ENCODE results near the gene HRH1. TPM values are rescaled to one million over a fixed set of nuclear protein-coding genes. Genes with fewer than 3 reads are reported as not detected.

The HRH1 gene
- total RNA-seq, 6 experiments from 2014 or later: 0.14 to 0.66 (median 0.41) TPM; not detected in 2

- H3K27me3 ChIP-seq: no peaks in the 10 kb centered on the region
- no peak for DNase-seq
- no peaks in the 10 kb centered on the region for H3K9me3 ChIP-seq
- no peaks in the 10 kb centered on the region for H3K36me3 ChIP-seq
- no peak overlapping the region for H3K27ac ChIP-seq
- intact Hi-C loops (cut with DNase I): no loop called here
- 84% methylated on average over 4 of the region's 11 CpGs for WGBS (ENCODE audit: insufficient coverage, low coverage, low lambda C conversion rate, missing lambda C conversion rate)
- H3K4me3 ChIP-seq: no peak overlapping the region
- no peaks in the 10 kb centered on the region for H3K4me1 ChIP-seq
- TF ChIP-seq POLR2A (IDR thresholded peaks at IDR 0.05) (no peak), CTCF (IDR thresholded peaks at IDR 0.05) (no peak)
- no peak for ATAC-seq
Observed at GRCh38 chr3:11258958-11259357, 104.7 kb downstream of the HRH1 start.

- DNase-seq (no peak), ATAC-seq (no peak)
- no peak overlapping the region for H3K4me3 ChIP-seq
- TF ChIP-seq CTCF (IDR thresholded peaks at IDR 0.05): no peak
- no peak for TF ChIP-seq POLR2A (IDR thresholded peaks at IDR 0.05)
- no peak overlapping the region for H3K27ac ChIP-seq
- 69% methylated on average over 3 of the region's 3 CpGs for WGBS (ENCODE audit: insufficient coverage, low coverage, low lambda C conversion rate, missing lambda C conversion rate)
- intact Hi-C loops (cut with DNase I): no loop called here
- no peaks in the 10 kb centered on the region for H3K27me3 ChIP-seq
- H3K9me3 ChIP-seq: no peaks in the 10 kb centered on the region
- H3K36me3 ChIP-seq: no peaks in the 10 kb centered on the region
- no peaks in the 10 kb centered on the region for H3K4me1 ChIP-seq
Observed at GRCh38 chr3:11260460-11260859, 106.2 kb downstream of the HRH1 start.

- no peaks in the 10 kb centered on the region for H3K36me3 ChIP-seq
- no peak overlapping the region for H3K27ac ChIP-seq
- no peaks in the 10 kb centered on the region for H3K9me3 ChIP-seq
- WGBS (ENCODE audit: insufficient coverage, low coverage, low lambda C conversion rate, missing lambda C conversion rate): 68% methylated on average over 9 of the region's 9 CpGs
- no peak for DNase-seq
- H3K4me3 ChIP-seq: no peak overlapping the region
- H3K27me3 ChIP-seq: no peaks in the 10 kb centered on the region
- intact Hi-C loops (cut with DNase I): no loop called here
- ATAC-seq: no peak
- TF ChIP-seq POLR2A (IDR thresholded peaks at IDR 0.05): no peak
- TF ChIP-seq CTCF (IDR thresholded peaks at IDR 0.05): no peak
- peaks cover 0 to 7% (median 3%) of the 10 kb centered on the region in 4 donors for H3K4me1 ChIP-seq
Observed at GRCh38 chr3:11269007-11269406, 114.7 kb downstream of the HRH1 start.

GRCh38 chr3:11271986-11272904 lies 118.0 kb downstream of the HRH1 start, which contains the start of gene ATG7:
Gene ATG7, plus strand, starts transcription at chr3:11272397. Its CDS starts 26,299 bp downstream, at chr3:11298696.
- Histone ChIP-seq H3K36me3 (no peaks in the 10 kb centered on the region), H3K9me3 (no peaks in the 10 kb centered on the region), H3K4me1 (peaks cover 0 to 7% (median 3%) of the 10 kb centered on the region in 4 donors), H3K27ac (peak within 1 kb of the TSS; percentile 70 to 90 (median 84)), H3K27me3 (no peaks in the 10 kb centered on the region), H3K4me3 (peak within 1 kb of the TSS; percentile 79 to 94 (median 91))
- intact Hi-C loops (cut with DNase I): no loop called here
- 13% methylated on average over 6 of the region's 51 CpGs for WGBS (ENCODE audit: insufficient coverage, low coverage, low lambda C conversion rate, missing lambda C conversion rate)
- DNase-seq (peak; percentile 97), ATAC-seq (peak; percentile 97 to 98 (median 98))
- TF ChIP-seq CTCF (IDR thresholded peaks at IDR 0.05) (no peak), POLR2A (IDR thresholded peaks at IDR 0.05) (peak; percentile 81)
